GM21381 (cell line): Measurements from ENCODE around the gene C19orf47.

Experiments used
- ATAC-seq: cut with Tn5 transposase; IDR thresholded peaks from one replicate; pipeline ENCODE4 v1.9.1; 2021; ENCODE audit warnings: mild to moderate bottlenecking, moderate library complexity; ENCODE audit not compliant: unreplicated experiment

Gene C19orf47

DNA sequence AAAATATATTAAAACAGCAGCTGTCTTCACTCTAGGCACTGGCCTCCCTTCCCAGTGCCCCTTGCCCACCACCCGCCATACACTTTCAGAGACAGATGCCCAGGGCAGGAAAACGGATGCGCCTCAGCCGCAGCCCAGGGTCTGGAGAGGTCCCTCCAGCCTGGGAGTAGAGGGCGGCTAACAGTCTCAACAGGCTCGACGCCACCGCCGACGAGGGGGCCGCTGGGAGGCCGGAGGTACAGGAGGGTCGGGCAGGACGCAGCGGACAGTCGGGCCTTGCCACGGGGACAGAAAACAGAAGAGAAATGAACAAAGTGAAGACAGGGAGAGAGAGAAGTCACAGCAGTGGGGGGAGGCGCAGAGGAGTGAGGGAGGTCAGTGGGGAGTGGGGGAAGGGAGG is 27.1 kb downstream of the C19orf47 start:
- no peak for ATAC-seq

DNA sequence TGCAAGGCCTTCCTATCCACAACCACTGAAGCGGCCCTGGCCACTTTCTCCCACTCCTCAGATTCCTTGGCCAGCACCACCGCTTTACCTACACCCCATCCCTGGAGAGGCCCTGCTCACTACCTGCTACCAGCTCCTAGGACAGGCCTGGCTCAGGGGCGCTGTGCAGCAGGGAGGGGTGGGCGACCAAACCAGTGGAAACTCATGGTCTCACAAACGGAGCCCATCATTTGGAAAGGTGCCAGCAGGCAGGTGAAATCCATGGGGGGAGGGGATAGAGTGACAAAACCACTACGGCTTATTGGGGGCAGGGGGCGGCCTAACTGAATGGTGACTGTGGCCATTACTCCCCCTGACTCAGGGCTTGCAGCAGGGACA is 27.6 kb downstream of the C19orf47 start:
- ATAC-seq = no peak

DNA sequence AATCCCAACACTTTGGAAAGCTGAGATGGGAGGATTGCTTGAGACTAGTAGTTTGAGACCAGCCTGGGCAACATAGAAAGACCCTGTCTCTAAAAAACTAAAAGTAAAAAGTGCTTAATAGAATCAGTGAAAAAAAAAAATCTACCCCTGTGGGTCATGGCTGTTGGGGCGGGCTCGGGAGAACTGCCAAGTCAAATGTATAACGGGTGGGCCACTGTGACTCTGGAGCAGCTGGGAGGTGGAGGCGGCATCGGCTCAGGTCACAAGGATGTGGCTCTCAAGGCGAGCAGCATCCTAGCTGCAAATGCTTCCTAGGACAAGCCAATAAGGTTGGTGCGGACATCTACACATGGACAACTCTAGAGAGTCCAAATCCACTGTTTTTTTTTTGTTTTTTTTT is 30.9 kb downstream of the C19orf47 start:
- ATAC-seq = no peak

GRCh38 chr19:40315812-40316470 is 32.3 kb downstream of the C19orf47 start:
- no peak for ATAC-seq

DNA sequence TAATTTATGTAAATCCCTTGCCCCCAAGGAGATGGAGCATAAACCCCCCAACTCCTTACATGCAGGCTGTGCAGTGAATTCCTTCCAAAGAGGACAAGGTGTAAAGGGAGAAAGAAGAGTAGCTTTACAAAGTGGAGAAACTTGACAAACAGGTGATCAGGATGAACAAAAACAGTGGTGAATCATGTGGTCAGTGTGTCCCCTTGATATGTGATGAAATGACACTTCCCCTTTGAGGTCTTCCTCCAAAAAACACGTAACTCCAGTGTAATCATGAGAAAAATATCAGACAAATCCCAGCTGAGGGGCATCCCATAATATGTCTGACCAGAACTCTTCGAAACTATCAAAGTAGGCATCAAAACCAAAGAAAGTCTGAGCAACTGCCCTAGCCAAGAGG is 33.5 kb downstream of the C19orf47 start:
- ATAC-seq = no peak

DNA sequence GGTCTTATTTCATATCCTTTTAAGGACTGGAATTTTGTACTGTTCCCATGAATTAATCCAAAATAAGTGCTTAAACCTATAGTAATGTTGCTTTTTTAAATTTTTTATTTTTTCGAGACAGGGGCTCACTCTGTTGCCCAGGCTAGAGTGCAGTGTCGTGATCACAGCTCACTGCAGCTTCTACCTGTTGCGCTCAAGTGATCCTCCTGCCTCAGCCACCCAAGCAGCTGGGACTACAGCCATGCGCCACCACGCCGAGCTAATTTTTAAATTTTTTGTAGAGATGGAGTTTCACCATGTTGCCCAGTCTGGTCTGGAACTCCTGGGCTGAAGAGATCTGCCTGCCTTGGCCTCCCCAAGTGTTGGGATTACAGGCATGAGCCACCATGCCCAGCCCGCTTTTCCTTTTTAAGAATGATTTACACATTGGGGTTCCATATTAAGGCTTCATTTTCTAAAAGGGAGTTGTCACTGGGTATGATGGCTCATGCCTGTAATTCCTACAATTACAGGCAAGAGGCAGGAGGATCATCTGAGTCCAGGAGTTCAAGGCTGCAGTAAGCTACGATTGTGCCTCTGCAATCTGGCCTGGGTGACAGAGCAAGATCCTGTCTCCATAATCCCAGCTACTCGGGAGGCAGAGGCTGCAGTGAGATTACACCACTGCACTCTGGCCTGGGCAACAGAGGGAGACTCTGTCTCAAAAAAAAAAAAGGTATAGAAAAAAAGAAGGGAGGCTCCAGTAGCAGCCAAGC is 34.8 kb downstream of the C19orf47 start:
- ATAC-seq = no peak

DNA sequence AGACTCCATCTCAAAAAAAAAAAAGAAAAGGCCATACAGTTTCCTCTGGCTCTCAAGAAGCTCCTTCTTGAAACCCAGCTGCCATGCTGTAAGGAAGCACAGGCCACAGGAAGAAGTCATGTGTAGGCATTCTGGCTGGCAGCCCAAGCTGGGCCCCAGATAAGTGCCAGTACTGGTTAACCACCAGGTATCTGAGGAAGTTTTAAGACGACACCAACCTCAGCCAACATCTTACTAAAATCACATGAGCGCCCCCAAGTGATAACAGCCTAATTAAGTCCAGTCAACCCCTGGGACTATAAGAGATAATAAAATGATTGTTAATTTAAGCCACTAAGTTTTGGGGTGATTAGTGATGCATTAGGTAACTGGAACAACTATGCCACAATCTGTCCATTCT is 35.7 kb downstream of the C19orf47 start:
- no peak for ATAC-seq

GRCh38 chr19:40309666-40310065 is 38.5 kb downstream of the C19orf47 start:
- no peak for ATAC-seq

DNA sequence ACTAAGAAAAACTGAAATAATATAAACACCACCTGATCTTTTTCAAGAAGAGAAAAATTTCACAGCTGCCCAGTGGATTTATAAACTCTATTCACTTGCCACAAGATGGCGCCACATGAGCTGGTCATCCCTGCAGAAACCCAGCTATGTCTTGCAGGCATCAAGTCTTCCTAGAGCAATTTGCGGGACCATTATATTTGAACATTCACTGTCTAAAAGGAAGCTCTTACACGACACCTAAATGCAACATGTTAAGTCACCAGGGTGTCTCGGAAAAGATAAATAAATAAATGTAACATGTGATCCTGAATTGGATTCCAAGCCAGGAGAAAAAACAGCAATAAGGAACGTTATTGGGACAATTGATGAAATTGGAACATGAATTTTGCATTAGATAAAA is 42.8 kb downstream of the C19orf47 start:
- ATAC-seq = no peak

- no peak for ATAC-seq
Measured at GRCh38 chr19:40304306-40304705, 43.9 kb downstream of the C19orf47 start.

DNA sequence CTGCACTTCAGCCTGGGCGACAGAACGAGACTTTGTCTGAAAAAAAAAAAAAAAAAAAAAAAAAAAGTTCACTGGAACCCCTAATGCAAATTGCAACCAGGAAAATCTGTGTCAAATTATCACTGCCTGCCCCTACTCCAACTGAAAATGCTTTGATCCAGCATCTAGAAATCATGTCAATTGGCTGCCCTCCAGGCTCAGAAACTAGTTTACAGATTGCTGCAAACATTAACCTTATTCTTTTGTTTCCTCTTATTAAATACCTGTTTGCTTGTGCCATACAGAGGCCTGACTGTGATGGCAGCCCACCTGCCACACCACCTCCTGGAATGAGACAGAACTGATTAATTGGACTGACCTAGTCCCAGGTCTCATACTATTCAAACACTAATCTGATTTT is 44.4 kb downstream of the C19orf47 start:
- no peak for ATAC-seq

DNA sequence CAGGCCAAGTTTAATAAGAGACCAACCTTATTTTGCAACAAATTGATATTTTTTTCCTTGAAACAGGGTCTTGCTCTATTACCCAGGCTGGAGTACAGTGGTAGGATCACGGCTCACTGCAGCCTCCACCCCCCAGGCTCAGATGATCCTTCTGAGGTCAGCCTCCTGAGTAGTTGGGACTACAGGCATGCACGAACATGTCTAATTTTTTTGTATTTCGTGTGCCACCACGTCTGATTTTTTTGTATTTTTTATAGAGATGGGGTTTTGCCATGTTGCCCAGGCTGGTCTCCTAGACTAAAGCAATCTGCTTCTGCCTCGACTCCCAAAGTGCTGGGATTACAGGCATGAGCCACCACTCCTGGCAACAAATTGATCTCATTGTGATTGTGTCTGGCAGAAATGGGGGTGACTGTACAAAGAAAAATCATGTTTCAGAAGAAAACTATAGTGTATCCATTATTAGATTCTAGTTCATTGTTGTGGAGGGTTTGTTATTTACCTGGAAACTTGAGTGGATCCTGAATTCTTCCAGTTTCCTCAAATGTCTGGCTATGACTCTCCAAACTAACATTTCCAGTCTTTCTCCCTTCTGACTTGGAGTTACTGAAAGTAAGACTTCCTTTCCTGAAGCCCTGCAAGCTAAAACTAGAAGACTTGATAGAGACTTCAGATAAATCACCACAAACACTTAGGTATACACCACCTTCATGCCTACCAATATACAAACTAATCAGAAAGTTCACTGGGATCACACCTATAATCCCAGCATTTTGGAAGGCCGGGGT is 45.8 kb downstream of the C19orf47 start:
- ATAC-seq = no peak

GRCh38 chr19:40300668-40301067 is 47.5 kb downstream of the C19orf47 start:
- ATAC-seq = no peak

GRCh38 chr19:40298026-40298425 is 50.2 kb downstream of the C19orf47 start:
- ATAC-seq = no peak

DNA sequence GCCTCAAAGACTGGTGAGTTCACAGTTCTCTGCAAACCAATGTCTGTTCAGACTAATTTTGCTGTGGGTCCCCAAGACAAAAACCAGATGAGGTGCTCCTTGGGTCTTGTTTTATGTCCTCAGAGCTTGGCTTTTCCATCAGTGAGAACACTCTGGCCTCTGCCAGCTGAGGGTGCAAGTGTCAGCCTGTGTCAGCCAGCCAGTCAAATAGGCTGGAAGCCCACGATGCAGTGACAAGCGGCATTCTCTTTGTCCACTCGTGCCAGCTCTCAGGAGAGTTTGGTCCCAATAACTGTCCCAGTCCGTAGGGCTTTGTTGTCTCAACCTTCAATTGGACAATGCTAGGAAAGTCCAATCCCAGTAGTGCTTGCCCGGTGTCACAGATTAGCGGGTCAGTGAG is 53.6 kb downstream of the C19orf47 start:
- no peak for ATAC-seq

GRCh38 chr19:40286971-40287421 is 61.2 kb downstream of the C19orf47 start:
- ATAC-seq = no peak

GRCh38 chr19:40286235-40286970 is 61.8 kb downstream of the C19orf47 start:
- no peak for ATAC-seq

DNA sequence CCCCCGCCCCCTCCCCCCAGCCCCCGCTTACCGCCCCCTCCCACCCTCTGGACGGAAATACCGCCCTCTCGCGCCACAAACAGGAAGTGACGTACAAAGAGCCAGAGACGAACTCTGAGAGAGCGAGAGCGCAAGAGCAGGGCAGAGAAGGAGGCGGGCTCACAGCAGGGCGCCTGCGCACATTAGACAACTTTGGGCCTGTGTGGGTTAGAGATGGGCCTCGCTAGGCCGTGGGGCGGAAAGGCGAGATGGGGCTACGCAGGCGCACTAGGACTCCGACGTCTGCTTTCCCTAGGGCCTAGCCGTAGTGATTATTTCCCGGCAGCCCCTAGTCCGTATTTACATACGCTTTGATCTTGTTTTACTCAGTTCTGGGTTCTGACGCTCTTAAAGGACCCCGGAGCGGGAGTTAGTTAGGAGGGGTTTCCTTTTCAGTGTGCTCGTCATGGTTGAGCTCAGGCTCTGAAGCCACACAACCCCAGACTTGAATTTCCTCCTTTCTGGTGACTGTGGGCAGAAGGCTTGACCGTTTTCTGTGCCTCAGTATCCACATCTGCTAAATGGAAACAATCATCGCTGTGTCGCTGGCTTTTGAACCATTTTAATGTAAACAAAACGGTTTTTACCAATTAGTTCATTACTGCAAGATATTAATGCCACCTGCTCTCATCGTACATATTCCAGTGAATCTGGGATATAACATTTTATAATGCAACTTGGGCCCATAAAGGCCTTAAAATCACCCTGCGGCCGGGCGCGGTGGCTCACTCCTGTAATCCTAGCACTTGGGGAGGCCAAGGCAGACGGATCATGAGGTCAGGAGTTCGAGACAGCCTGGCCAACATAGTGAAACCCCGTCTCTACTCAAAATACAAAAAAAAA is 62.6 kb downstream of the C19orf47 start:
- peak; percentile 84 for ATAC-seq

DNA sequence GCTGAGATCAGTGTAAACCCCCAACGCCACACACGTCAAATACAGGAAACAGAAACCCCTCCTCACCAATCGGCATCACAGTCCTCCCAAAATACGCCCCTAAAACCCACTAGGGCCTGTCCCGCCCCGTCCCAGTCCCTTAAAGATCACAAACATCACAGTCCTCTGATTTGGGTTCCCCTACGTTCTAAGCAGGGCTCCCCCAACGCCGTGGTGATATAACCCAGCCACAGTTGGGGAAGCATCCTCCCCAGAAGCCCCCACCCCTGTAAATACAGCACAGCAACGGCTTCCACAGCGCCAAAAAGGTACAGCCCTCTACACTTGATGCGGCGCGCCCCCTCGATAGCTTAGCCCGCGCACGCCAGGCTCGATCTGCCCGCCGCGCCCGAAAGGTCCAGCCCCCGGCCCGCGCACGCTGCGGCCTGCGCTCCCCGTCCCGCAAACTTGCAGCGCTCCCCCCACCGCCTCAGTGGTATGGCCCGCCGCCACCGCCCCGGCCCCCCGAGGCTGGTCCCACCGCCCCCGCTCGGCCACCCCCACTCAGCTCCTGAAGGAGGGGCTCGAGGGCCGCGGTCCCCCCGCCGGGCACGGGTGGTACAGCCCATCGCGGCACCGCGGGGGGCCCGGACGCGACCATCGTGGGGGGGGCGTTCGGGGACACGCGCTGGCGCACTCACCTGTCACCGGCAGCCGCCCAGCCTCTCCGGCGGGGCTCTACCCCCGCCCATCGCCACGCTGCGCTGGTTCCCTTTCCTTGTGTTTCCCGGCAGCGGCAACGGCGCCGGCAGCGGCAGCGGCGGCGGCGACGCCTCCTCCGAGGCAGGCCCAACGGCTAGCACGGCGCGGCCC is 63.5 kb downstream of the C19orf47 start, which contains the start of gene AKT2:
Gene AKT2 (minus strand): TSS at position 845 of the 852 bp plus-strand sequence. CDS start 20,078 bp downstream, outside the sequence.
- peak; percentile 27 for ATAC-seq
